Suppressor macrophage treated with lipopolysaccharide for 1 hour (primary cell): ENCODE data around the gene COPS3.
A peak's percentile ranks its signal among the peaks of the same experiment; 100 is the strongest.
"Not testable (repeated sequence)": the region's sequence is repeated elsewhere in the genome, so short reads cannot be mapped to it uniquely, and the experiment has no call there.

Experiments
- DNase-seq, 3 donors: peaks; one replicate each; pipeline ENCODE4 v3.0.0-alpha.2; 2020 to 2022

COPS3 gene

DNA sequence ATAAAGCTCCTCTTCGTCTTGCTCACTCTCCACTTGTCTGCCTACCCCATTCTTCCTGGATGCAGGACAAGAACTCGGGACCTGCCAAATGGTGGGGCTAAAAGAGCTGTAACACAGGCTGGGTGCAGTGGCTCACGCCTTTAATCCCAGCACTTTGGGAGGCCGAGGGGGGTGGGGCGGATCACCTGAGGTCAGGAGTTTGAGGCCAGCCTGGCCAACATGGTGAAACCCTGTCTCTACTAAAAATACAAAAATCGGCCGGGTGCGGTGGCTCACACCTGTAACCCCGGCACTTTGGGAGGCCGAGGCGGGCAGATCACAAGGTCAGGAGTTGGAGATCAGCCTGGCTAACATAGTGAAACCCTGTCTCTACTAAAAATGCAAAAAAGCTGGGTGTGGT, 20.6 kb upstream of the COPS3 start:
- not testable (repeated sequence) for DNase-seq

DNA sequence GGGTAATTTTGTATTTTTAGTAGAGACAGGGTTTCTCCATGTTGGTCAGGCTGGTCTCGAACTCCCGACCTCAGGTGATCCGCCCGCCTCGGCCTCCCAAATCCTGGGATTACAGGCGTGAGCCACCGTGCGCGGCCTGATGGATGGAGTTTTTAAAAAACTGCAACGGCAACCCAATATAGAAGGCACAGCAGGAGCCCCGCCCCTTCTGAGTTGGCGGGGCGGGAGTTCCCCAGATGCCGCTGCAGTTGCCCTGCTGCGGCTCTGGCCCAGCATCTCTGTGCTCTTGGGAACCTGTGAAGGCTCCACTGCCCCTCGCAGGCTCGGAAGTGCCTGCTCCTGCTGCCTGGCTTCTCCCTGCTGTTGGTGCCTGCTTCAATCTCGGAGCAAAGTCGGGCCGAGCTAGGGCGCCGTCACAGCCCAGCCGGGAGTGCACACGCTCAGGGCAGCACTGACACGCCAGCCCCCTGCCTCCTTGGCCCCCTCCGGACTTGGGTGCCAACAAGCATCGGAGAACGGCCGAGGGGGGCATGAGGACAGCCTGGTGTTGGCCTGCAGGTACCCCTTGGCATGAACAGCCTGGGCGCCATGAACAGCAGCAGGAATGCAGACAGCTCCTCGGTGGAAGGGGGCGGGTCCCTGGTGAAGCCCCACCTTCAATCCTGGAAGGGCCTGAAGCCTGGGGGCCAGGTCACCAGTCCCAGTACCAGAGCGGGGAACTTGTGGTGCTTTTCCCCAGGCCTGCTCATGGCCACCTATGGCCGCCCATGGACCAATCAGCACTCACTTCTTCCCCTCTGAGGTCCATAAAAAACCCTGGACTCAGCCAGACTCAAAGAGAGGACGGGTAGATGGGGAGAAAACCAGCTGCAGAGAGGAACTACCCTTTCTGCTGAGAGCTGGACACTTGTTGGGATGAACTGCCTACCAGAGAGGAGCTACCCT, 19.9 kb upstream of the COPS3 start:
- peak; percentile 84 to 91 (median 85) for DNase-seq

DNA sequence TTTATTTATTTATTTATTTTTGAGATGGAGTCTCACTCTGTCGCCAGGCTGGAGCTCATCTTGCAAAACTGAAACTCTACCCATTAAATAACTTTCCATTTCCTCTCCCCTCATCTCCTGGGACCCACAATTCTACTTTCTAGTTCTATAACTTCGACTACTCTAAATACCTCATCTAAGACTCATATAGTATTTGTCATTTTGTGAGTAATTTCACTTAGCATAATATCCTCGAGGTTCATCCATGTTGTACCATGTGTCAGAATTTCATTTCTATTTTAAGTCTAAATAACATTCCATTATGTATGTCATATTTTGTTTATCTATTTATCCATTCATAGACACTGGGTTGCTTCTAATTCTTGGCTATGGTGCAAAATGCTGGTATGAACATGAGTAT, 17.1 kb upstream of the COPS3 start:
- DNase-seq: no peak

DNA sequence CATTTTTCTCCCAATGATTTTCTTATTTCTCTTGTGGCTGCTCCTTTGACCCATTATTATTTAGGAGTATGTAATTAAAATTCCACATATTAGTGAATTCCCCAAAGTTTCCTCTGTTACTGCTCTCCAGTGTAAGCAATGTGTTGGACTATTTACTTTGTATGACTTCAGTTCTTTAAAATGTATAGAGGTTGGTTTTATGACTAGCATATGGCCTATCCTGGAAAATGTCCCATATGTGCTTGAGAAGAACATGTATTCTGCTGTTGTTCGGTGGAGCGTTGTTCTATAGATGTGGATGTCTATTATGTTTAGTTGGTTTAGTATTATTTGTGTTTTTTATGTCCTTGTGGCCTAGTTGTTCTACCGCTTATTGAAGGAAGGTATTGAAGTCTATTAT, 16.2 kb upstream of the COPS3 start:
- no peak for DNase-seq

DNA sequence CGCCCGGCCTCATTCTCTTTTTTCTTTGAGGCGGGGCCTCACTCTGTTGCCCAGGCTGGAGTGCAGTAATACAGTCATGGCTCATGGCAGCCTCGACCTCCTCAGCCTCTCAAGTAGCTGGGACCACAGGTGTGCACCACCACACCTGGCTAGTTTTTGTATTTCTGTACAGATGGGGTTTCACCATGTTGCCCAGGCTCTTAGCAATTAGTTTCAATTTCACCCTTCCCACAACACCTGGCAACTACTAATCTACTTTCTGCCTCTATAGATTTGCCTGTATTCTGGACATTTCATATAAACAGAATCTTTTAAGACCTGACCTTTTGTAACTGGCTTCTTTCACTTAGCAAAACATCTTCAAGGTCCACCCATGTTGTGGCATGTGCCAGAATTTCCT, 14.1 kb upstream of the COPS3 start:
- no peak for DNase-seq

DNA sequence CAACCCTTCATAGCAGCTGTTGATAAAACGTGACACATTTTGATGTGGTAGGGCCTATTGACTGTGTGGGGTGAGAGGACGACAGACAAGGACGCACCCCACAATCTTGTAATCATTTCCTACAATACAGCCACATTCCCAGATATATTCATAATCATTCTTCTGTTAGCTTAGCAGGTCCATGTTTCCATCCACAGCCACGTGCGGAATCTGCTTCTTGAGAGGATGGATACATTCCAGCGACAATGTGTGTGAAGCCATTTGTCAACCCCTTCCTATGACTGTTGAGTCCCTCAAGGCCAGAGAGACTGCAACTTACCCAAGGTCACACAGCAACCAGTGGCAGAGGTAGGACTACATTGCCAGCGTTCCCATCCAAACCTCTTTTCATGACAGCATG, 8.7 kb upstream of the COPS3 start:
- no peak for DNase-seq

DNA sequence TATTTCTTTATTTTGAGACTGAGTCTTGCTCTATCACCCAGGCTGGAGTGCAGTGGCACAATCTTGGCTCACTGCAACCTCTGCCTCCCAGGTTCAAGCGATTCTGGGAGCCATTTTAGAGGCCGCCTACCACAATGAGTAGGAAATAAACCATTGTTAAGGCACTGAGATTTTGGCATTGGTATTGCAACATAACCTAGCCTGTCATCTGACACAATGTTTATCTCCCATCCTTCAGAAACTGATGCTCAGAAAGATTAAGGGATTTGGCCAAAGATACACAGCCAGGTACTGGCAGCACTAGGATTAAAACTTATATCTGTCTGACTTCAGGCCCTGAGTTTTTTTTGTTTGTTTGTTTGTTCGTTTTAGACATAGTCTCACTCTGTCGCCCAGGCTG, 8.0 kb upstream of the COPS3 start:
- no peak for DNase-seq

DNA sequence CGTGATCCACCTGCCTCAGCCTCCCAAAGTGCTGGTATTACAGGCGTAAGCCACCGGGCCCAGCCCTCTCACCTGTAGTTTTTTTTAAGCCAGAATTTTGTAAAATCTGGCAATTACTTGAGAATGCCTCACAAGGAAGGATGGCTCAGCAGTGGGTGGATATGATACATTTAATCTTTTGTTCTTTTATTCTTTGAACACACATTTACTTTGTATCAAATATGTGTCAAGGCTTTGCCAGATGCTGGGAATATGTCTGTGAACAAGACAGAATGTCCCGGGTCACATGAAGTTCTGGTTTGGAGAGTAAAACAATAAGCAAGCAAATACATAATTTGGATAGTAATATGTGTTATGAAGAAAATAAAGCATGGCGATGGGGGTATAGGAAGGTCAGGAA, 4.9 kb upstream of the COPS3 start:
- DNase-seq: no peak

DNA sequence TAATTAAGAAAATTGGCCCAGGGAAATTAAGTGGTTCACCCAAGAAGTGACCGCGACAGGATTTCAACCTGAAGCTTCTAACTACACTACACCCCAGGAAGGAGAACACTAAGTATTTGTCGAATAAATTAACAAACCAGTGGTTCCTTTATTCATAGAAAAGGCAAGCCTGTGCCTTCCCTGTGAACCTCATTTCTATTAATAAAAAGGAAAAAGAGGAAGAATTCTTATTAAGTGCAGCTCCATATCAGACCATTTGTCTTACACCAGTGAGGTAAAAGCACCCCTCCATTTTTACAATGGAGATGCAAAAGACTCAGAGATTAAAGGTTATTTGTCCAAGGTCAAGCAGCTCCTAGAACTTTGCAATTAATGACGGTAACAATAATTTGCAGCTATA, 1.7 kb downstream of the COPS3 start:
- peak in 2 of 3 donors; percentile 22 to 24 for DNase-seq

DNA sequence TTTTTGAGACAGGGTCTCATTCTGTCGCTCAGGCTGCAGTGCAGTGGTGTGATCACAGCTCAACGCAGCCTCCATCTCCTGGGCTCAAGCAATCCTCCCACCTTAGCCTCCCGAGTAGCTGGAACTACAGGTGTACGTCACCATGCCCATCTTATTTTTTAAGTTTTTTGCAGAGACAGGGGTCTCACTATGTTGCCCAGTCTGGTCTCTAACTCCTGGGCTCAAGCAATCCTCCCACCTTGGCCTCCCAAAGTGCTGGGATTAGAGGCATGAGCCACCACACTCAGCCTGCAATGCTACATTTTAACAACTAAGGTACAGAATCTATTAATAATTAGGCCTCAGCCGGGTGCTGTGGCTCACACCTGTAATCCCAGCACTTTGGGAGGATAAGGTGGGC, 3.6 kb downstream of the COPS3 start:
- DNase-seq: not testable (repeated sequence)

DNA sequence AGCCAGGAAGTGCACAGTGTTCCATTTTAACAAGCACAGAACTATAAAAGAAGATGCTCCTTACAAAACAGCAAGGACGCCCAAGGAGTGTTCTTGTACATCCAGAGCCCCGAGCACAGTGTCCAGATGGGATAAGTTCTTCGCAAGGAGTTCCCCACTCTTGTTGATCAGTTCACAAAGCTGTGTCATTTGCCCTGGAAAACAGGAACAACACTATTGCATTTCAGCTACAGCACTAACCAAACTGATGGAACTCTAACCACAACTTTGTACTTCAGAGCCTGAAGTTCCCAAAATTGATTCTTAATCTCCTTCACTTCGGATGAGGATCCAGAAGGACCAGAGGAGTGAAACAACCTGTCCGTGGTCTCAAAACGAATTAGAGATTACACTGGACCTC, 5.1 kb downstream of the COPS3 start:
- DNase-seq: peak; percentile 67 to 78 (median 74)

DNA sequence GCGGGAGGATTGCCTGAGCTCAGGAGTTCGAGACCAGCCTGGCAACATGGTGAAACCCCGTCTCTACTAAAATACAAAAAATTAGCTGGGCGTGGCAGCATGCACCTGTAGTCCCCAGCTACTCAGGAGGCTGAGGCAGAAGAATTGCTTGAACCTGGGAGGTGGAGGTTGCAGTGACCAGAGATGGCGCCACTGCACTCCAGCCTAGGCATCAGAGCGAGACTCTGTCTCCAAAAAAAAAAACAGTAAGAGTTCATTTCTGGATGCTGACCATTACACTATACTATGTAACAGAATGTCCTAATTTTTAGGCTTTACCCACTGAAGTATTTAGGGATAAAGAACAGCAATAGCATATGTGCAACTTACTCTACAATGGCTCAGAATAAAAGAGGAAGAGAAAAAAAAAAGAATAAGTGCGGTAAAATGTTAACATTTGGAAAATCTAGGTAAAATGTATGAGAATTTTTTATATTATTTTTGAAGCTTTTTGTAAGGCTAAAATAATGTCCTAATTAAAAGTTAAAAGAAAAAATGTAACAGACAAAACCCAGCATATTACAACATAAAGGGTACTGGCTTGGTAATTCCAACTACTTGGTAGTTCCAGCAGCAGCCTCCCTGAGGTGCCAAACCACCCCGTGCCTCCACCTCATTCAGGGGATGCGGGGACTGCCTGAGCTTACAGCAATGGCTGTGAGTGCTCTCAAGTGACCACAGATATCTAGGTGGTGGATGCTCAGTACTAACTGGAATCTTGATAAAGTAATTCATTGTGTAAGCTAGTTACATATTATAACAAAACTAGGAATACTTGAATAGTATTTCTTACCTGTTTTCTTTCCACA, 10.9 kb downstream of the COPS3 start:
- peak; percentile 17 to 19 (median 18) for DNase-seq

DNA sequence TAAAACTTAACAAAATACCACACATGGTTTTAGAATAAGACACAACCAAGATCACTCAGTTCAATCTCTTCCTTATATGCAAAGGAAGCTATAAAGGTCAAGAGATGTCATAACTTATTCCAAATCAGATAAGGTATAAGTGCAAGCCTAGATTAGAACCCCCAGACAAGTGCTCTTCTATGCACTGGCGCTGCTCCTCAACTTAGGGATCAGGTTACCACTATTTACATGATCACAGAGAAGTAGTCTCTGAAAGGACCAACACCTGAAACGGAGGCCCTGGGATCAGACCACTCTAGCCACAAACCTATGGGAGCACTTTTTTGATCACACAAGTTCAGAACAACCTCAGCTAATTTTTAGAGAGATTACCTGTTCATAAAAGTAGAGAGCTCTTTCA, 16.6 kb downstream of the COPS3 start:
- DNase-seq: no peak

DNA sequence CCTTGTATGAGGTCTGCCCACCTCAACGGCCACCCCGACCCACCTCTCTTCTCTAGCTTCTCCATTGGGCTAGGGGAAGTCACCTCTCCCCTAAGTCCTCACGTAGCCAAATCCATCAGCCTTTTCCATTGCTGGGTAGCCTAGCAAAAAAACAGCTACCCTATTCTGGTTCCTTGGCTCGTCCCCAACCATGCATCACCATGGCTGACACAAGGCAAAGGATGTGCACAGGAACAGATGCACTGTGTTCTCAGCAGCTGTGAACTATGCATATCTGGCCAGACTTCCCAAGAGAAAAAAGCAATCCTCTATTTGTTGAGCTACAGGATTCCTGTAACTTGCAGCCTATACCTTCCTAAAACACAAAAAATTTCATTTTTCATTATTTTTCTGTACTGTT, 22.0 kb downstream of the COPS3 start:
- DNase-seq: no peak

DNA sequence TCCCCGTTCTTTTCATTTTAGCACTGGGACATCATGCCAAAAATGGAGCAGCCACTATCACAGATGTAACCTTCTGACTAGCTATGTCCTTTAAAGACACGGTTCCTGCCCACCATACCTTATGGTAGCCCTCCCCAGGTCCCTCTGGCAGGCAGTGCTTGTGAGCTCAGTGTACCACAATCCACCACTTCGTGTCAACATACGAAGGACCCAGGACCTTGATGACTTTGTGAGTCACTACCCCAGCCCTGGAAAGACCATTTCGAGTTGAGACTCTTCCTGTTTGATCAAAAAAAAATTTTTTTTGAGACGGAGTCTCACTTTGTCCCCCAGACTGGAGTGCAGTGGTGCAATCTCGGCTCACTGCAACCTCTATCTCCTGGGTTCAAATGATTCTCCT, 23.0 kb downstream of the COPS3 start:
- no peak for DNase-seq

DNA sequence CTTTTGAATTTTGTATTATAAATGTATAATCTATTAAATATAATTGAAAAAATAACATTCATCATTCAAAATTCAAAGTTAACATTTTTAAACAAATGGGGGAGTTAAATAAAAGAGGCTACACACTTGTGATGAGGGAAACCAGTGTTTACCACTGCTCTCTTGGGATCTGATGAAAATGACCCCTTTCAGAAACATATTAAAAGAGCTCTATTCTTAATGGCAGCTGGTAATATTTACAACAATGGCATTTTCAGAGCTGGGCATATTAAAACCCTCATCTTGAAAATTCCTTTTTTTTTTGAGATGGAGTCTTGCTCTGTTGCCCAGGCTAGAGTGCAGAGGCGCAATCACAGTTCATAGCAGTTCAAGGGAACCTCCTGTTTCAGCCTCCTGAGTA, 24.7 kb downstream of the COPS3 start:
- no peak for DNase-seq

DNA sequence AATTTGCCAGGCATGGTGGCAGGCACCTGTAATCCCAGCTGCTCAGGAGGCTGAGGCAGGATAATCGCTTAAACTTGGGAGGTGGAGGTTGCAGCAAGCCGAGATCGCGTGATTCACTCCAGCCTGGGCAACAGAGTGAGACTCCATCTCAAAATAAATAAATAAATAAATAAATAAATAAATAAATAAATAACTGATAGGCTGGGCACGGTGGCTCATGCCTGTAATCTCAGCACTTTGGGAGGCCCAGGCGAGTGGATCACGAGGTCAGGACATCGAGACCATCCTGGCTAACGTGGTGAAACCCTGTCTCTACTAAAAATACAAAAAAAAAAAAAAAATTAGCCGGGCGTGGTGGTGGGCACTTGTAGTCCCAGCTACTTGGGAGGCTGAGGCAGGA, 25.4 kb downstream of the COPS3 start:
- DNase-seq: not testable (repeated sequence)

DNA sequence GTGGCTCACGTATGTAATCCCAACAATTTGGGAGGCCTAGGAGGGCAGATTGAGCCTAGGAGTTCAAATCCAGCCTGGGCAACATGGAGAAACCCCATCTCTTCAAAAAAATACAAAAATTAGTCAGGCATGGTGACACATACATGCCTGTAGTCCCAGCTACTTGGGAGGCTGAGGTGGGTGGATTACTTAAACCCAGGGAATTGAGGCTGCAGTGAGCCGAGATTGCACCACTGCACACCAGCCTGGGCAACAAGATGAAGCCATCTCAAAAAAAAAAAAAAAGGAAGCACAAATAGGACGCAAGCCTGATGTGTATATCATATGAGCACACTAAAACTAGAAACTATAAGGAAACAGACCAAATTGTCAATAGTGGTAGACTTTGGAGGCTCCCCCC, 27.0 kb downstream of the COPS3 start:
- peak; percentile 82 to 86 (median 85) for DNase-seq

DNA sequence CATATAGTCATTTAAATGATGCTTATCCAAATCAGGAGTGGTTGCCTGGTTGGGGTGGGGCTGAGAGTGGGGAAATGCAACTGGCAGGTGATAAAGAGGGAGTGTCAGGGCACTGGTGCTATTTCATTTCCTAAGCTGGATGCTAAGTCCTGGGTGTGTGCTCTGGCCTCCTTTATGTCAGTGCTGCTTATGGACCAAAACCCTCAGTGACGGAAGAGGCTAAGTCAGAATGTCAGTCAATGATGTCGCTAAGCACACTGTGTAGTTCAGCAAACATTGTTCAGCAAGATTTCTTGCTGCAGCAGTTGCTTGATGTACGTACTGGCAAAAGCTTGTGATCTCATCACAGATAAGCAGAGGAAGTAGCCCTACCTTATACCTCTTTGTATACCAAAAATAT, 27.6 kb downstream of the COPS3 start:
- DNase-seq: peak in 1 of 3 donors; percentile 20

DNA sequence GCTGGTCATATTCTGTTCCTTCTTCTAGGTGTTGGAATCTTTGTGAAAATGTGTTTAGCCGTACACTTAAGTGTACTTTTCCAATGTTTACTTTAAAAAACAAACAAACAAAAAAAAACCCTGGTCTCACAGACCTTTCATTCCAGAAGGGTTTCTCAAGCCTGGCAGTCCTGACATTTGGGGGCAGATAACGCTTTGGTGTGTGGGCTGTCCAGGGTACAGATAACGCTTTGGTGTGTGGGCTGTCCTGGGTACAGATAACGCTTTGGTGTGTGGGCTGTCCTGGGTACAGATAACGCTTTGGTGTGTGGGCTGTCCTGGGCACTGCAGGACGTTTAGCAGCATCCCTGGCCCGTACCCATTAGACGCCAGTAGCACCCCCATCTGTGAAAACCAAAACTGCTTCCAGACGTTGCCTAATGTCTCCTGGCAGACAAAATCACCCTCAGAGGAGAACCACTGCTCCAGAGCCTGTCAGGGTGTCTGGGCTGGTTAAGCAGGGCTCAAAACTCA, 28.8 kb downstream of the COPS3 start:
- no peak for DNase-seq

DNA sequence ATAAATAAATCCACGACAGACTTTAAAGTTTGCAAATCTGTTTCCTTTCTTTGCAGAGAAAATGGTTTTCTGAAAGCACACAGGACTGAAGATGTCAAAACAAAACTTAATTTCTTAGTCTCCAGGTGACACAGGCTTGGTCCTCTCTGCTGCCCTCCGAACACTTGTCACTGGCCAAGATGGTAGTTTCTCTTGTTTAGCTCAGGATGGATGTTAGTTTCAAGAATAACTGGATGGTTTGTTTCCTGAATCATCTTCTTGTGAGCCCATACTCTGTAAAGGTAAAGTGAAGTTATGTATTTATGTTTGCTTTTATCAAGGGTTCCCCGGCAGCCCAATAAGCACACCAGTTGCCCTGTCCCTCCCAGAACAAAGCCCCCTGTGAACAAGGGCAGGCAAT, 34.2 kb downstream of the COPS3 start:
- DNase-seq: no peak

DNA sequence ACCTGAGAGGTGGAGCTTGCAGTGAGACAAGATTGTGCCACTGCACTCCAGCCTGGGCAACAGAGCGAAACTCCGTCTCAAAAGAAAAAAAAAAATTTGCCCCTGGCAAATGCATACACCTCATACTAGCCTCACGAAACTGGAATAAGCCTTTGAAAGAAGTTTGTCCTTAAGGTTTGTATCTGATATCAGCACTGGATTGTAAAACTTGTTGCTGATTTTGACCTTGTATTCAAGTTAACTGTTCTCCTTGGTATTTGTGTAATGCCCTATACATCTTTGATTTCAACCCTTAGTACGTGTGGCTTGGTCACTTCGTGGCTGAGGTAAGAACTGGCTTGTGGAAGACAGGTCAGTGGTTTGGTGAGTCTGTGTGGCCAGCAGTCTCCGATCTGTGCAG, 37.9 kb downstream of the COPS3 start:
- no peak for DNase-seq

DNA sequence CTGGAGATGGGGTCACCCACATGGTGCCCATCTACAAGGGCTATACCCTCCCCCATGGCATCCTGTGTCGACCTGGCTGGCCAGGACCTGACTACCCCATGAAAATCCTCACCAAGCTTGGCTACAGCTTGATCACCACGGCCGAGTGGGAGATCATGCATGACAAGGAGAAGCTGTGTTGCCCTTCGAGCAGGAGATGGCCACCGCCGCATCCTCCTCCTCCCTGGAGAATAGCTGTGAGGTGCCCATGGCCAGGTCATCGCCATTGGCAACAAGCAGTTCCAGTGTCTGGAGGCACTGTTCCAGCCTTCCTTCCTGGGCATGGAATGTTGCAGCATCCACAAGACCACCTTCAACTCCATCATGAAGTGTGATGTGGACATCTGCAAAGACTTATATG, 38.8 kb downstream of the COPS3 start:
- DNase-seq: no peak

DNA sequence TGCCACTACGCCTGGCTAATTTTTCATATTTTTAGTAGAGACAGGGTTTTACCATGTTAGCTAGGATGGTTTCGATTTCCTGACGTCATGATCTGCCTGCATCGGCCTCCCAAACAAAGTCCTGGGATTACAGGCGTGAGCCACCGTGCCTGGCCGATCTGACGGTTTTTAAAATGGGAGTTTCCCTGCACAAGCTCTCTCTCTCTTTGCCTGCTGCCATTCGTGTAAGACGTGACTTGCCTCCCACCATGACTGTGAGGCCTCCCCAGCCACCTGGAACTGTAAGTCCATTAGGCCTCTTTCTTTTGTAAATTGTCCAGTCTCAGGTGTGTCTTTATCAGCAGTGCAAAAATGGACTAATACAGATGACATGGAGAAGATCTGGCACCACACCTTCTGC, 39.4 kb downstream of the COPS3 start:
- DNase-seq: no peak
